NT2/D1 (cell line): ENCODE data around the gene FTMT.

Experiments used
- SUZ12 ChIP-seq: IDR thresholded peaks from 2 replicates; pipeline ENCODE4 v1.6.1; 2011; ENCODE audit not compliant: insufficient read length, insufficient read depth; ENCODE audit errors: extremely low read depth
- YY1 ChIP-seq: IDR thresholded peaks from 2 replicates; pipeline ENCODE4 v1.6.1; 2011; ENCODE audit not compliant: insufficient read length, insufficient read depth
- ZNF274 ChIP-seq: IDR thresholded peaks from 2 replicates; pipeline ENCODE4 v1.6.1; 2011; ENCODE audit warnings: mild to moderate bottlenecking, low read depth, low read length

DNA sequence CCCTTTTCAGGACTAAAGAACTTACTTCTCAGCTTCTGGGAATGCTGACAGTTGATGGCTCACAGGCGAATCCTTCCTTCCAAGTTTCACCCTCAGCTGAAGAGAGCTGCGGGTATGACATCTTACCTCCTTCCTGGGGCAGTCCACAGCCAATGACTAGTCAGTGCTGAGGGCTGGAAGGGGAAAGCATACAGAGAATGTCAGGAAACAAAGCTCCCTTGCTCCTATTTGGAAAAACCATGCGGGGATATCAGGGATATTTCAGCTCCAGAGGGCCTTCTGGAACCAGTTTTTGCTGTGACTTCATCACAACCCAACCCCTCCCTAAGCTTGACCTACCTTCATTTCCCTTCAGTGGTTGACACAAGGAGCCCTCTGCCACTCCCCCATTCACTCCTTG lies 15.7 kb downstream of the FTMT start:
- TF ChIP-seq YY1 (no peak), SUZ12 (no peak), ZNF274 (no peak)
